GM19395 (cell line): ENCODE results near the gene SLC6A6.
A peak's percentile ranks its signal among the peaks of the same experiment; 100 is the strongest.
"Not testable (repeated sequence)": the region's sequence is repeated elsewhere in the genome, so short reads cannot be mapped to it uniquely, and the experiment has no call there.

Experiments used
- ATAC-seq: cut with Tn5 transposase; IDR thresholded peaks from one replicate; pipeline ENCODE4 v1.9.1; 2021; ENCODE audit warnings: mild to moderate bottlenecking, moderate library complexity; ENCODE audit not compliant: unreplicated experiment

SLC6A6 gene

DNA sequence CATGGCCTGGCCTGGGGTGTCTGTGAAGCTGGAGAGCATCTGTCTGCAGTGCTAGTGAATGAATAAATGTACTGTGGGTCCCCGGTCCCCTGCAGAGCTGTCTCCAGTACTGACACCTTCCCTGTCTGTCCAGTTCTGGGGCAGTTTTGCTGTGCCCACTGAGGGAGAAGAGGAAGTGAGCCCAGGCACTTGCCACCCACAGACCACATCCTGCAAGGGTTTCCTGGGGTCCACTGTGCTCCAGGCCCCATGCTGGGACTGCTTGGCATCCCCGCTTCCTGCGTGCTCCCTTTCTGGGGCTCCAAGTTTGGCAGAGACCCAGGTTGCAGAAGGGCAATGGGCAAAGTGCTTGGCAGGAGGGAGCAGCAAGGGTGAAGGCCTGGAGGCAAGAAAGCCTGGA lies 4.9 kb upstream of the SLC6A6 start:
- ATAC-seq = no peak

DNA sequence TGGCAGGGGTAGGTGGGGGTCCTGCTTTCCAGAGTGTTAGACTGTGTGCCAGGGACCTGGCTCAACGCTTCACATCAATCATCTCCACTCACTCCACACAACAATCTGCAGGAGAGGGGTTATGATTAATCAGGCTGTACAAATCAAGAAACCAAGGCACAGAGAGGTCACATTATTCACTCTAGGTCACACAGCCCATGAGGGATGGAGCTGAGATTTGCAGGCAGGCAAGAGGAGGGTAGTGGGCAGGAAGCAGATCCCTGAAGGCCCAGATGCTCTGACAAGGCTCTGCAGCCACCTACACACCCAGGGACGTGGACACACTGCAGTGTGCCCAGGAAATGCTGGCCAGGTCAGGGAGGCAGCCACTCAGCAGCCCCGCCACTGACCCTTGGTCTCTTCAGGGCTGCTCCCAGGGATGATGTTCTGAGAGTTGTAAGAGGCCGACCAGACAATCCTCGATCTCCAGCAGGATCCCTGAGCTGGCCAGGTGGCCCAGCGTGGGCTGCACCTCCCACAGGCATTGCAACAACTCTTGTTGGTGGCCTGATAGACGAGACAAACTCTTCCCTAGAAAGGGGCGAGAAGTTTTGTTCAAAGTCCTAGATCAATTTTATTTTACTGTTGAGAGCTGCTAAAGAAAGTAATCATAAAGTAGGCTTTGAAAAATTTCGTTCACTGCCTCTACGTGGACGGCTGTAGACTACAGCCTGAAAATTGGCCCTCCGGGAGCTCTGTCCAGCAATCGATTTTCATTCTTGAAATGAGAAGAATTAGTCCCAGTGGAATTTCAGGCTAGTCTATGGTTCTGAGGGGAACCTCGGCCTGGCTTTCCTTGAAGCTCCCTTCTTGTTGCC lies 4.2 kb upstream of the SLC6A6 start:
- ATAC-seq = no peak

DNA sequence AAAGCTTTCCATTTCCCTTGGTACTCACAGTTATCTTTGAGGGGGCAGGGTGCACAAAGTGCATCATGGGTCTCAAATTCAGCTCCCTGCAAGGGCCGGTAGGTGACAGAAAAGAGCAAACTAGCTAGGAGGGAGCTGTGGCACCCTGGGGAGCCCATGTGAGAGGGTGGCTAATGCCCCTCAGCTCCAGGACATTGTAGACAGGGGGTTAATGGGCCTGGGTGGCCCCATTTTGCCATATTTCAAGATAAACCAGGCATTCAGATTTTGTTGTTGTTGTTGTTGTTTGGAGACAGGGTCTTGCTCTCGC lies 3.7 kb upstream of the SLC6A6 start:
- no peak for ATAC-seq

DNA sequence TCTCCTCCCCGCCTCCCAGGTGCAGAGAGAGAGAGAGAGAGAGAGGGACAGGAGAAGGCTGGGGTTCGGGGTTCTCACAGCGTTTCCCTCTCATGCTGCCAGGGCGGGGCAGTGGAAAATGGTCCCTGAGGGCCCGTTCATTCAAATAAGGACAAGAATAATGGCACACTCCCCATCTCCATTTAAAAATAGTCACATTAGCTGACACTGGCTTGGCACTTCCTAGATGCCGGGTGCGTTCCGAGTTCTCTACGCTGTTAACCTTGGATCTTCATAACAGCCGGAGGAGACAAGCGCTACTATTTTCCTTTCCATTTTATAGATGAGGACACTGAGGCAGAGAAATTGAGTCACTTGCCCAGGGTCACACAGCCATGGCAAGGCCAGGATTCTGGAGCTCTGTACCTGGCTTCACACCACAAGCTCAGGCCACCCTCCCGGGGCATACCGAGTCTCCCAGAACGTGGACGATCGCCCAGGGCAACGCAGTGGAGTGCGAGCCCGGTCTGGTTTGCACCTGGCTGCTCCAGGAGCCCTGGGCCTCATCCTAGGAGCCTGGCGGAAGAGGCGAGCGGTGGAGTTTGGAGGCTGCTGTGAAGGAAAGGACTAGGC lies 608 bp upstream of the SLC6A6 start:
- peak; percentile 9 for ATAC-seq

DNA sequence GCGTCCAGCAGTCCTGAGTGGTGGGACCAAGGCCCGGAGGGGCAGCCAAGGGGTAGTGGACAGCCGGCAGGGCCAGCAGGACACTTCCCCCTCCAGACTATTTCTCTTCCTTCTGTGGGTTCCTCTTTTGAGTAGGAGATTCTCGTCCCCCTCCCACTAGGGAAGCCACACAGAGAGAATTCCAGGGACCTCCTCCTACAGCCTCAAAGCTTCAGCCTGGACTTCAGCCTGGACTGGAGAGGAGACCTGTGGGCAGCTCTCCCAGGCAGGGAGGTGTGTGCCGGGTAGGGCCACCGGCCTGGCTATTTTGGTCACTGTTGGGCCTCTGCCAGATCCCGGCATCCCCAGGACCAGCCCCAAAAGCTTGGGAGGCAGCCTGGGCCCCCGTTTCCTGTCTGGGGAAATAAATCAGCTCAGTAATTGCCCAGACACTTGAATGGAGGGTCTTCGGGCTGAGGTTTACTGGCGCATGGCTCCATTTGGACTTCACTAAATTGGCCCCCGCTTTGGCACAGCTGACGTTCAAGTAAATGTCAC lies 1.3 kb downstream of the SLC6A6 start:
- ATAC-seq = no peak

DNA sequence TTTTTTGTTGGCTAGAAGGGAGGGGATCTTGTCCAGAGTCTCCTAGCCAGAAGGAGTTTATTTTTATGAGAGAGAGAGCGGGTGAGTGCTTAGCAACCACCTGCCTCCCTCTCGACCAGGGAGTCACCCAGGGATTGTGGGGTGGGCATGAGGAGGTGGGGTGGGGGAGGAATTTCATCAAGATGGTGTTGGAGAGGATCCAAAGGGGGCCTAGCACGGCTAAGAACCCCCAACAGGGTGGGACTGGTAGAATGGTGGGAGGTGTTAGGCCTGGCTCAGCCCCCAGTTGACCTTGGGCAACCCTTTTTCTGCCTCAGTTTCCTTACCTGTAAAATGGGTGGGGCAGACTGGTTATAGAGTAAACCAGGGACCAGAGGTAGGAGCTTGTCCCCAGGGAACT lies 1.8 kb downstream of the SLC6A6 start:
- ATAC-seq = no peak

DNA sequence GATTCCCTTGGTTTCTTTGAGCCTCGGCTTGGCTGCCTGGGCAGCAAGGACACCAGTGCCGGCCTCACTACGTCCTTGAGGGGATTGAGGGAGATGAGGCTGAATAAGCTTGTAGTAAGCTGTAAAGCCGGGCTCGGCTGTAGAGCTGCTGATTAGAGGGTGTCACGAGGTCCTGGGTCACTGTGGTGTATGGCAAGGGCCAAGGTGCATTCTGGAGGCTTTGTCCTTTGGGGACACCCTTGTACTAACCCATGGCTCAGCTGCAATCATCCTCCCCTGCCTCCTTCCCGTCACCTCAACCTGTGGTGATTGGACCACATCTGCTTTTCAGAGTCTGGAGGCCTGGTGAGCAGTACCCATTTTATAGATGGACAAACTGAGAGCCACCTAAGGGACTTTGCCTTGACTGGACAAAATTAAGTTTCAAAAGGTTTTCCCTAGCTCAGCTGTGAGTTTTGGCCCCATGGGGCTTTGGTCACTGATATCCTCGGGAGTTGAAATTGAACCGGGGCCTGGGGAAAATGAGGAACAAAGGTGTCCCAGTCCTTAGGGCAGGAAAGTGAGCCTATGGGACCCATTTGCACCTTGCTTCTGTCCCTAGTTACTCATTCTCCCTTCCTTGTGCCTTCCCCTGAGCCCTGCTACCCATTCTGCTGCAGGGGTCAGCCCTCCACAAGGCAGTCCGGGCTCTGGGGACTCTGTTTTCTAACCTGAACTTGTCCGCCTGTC lies 2.4 kb downstream of the SLC6A6 start:
- no peak for ATAC-seq

DNA sequence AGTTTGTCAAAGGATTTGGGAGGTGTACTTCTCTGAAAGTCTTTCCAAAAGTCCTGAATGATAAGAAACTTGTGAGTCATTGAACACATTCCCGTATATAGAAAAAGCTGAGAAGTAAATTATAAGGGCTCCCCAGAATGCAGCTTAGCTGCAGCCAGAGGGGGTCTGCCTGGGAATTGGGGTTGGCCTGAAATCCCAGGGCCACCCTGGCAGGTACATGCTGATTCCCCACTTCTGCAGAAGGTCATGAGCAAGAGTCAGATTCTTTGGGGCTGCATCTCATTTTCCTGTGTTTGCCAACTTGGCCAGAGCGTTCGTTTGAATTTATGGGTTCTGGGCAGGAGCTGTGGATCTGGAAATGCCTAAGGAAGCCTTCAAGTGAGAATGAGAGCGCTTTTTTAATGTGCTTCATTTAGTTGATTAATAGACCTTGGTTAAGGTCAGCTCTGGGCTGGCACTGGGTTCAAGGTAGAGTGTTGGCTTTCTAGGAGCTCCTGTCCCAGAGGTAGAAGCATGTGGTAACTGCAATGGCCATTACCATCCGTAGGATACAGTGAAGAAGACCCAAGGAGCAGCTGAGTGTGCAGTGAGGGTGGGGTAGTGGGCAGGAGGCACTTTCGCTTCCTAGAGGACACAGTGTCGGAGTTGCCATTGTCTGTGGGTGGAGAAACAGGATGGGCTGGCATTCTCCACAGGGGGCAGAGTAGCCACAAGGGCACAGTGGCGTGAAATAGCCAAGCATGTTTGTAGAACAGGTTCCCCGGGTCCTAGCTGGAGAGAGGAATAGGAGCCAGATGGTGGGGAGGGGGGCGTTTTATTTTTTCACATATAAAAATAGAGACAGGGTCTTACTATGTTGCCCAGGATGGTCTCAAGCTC lies 3.2 kb downstream of the SLC6A6 start:
- ATAC-seq = no peak

DNA sequence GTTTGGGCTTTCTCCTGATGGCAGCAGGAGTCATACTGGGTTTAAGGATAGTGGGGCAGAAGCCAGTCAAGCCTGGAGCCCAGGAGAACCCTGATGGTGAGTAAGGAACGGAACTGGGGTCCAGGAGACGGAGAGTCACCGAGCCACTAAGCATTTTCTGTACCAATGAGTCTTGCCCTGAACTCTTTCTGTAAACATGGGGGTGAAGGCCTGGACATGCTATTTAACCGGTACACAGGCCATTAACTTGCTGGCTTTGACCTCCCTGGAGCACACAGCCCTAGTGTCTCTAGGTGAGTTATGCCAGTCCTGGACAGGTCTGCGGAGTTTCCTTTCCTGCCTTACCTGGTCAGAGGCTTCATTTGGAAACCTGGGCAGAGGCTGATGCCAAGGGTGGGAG lies 3.9 kb downstream of the SLC6A6 start:
- ATAC-seq = no peak

DNA sequence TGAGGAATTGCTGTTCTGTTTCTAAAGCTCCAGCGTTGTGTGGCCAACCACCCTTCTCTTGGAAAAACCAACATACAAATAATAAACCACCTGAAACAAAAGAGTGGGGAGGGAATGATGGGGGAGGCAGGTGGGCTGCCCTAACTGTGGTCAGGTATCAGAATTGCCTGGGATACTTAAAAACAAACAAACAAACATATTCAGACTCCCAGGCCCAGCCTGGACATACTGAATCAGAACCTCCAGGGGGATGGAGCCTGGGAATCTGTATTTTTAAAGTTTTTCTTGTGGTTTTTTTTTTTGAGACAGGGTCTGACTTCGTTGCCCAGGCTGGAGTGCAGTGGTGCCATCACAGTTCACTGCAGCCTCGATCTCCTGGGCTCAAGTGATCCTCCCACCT lies 4.4 kb downstream of the SLC6A6 start:
- no peak for ATAC-seq

DNA sequence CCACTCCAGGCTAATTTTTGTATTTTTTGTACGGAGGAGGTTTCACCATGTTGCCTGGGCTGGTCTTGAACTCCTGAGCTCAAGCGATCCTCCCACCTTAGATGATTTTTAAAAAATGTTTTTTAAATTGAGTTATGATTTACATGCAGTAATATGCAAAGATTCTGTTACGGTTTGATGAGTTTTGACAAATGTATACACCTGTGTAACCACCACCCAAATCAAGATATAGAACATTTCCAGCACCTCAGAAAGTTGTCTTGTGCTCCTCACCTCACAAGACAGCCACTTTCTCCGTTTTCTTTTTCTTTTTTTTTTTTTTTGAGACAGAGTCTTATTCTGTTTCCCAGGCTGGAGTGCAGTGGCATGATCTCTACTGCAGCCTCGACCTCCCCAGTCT lies 4.8 kb downstream of the SLC6A6 start:
- no peak for ATAC-seq

DNA sequence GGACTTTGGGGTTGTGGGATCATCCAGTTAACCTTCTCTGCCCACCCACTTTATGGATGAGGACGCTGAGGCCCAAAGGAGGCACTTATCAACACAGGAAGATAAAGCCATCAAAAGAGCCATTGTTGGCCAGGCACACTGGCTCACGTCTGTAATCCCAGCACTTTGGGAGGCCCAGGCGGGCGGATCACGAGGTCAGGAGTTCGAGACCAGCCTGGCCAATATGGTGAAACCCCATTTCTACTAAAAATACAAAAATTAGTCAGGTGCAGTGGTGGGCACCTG lies 7.3 kb downstream of the SLC6A6 start:
- not testable (repeated sequence) for ATAC-seq

DNA sequence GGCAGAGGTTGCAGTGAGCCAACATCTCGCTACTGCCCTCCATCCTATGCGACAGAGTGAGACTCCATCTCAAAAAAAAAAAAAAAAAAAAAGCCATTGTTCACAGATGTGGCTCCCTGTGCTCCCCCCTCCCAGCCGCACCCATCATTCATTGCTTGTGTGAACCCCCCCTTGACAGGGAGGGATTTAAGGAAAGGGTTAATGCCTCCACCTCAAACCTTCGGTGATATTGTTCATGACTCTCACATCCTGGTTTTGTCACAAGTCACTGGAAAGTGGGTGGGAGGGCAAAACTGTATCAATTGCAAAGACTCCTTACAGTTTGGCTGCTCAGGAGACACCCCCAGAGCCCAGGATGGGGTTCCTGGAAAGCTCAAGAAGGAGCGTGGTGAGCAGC lies 7.7 kb downstream of the SLC6A6 start:
- ATAC-seq = no peak

DNA sequence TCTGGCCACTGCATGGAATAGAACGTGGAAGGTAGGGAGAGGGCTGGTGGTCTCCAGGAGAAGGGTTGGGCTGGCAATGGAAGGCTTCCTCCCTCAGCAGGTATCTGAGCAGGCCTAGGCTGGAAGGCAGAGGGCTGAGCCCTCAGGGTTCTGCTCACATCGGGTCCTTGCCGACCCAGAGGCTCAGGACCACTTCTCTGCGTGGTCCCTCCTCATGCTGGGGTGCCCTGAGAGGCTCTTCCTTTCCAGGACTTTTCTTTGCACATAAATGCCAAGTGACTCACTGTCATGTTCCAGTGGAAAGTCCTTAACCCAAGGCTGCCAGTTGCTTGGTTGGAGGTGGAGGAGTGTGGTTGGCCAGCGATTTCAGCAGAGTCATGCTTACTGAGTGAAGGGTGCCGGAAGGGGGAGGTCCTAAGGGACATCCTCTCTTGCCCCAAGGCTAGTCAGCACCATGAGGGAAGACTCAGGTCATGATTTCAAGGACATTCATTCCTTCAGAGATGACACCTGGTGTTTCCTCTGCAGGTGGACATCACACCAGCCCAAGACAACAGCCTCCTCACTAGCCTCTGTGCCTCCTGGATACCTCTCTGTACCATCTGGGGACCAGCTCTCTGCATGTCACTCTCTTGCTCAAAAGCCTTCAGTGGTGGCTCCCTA lies 8.2 kb downstream of the SLC6A6 start:
- peak; percentile 70 for ATAC-seq

DNA sequence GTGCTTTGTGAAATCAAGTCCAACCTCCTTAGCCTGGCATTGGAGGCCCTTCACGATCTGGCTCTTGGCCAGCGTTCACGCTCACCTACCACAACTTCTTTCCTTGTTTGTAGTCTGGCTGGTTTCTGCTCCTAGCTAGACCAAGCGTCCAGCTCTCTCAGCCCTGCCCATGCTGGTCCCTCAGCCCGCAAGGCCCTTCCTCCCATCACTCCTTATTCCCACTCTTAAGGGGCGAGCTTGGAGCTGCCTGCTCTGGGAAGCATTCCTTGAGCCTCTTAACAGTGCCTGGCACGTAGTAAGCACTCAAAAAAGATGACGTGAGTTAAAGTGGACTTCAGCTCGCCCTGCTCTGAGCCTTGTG lies 8.7 kb downstream of the SLC6A6 start:
- ATAC-seq = no peak

DNA sequence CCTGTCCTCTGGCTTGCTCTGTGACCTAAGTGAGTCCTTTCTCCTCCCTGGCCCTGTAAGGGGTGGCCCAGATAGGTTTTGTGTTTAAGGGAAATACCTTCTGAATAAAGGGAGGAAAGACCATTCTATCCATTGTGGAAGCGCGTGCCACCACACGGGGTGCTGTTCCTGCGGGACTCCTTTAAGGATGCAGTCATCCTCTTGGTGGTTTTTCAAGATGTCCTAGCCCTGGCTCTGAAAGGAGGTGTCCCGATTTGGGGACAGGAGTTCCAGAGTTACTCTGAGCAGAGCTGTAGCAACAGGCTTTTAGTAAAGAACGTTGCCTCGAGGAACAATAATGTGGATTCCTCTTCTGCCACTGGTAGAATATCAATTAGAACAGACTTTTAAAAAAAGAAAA lies 9.6 kb downstream of the SLC6A6 start:
- ATAC-seq = no peak

DNA sequence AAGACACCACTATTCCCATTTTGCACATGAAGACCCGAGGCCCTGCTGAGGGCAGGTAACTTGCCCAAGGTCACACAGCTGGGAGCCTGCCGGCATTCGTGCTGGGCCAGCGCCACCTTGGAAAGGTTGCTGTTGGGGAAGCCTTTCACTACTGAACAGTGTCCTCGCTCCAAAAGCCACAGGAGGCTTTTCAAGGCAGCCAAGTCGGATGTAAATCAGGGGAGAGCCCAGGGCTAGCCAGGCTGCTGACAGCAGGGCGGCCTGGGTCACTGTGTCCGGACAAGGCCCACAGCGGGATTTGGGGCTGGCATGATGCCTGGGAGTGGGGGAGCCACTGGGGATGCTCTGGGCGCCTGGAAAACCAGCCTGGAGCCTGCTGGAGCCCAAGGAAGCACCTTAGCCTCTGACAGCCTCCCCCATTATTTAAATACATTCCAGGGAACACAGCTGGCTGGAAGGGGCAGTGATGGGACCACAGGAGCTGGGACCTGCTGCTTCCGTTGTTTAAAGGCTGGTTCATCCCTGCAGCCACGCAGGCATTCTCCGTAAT lies 10.5 kb downstream of the SLC6A6 start:
- ATAC-seq = no peak

DNA sequence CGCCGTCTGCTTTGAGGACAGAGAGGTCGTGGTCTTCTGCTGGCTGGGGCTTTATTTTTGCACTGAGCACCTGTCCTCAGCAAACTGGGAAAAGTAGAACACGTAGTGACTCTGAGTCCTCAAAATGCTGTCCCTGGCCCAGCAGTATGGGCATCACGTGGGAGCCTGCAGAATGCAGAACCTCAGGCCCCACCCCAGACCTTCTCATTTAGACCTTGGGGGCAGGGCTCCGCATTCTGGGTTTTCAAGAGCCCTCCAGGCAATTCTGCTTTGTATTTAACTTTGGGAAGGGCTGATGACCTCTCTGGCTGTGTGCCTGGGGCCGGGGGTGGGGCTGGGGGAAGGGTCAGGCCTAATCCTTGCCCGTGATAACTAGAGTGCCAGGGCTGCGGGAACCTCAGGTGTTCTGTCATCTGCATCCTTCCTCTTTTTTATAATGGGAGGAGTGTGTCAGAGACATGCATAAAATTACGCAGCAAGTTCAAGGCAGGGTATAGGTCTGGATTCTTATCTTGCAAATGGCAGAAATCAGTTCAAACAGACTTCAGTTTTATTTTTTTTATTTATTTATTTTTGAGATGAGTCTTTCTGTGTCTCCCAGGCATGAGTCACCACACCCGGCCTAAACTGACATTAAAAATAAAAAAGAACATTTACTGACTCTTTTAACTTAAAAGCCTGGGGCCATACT lies 11.1 kb downstream of the SLC6A6 start:
- no peak for ATAC-seq

DNA sequence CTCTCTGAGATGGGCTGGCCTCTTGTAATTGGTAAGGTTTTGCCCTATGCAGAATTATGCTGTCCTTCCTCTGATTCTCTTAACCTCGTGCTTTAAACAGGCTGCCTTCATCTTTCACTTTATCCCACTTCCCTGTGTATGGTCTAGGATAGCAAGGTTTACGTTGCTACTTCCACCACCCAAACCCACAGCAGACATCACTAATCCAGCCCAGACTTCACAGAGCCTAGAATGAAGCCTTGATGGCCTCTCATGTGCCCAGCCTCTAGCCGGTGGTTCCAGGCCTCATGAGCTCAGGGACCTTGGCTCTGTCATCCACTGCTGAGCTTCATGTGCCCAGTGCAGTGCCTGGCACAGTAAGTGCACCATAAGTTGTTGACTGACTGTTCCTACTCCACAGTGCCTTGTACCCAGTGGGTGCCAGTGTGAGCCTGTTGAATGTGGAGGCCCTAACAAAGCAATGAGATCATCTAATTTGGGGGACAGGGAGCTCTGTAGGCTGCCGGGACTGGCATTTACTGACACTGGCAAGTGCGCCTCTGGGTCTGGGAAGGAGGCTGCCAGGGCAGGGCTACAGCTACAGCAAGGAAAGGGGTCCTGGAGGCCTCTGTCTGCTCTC lies 12.5 kb downstream of the SLC6A6 start:
- ATAC-seq = no peak
